H1 (cell line): ENCODE measurements around the gene CORIN. TPM values are rescaled to one million over a fixed set of nuclear protein-coding genes. Genes with fewer than 3 reads are reported as not detected.

Experiments used
- CBX5 ChIP-seq: fragments of 300-800, 300-1000 bp; sonication (generic); IDR thresholded peaks from 2 replicates; pipeline ENCODE4 v1.7.1; 2016; ENCODE audit warnings: antibody characterized with exemption, low read length, low read depth
- CEBPB ChIP-seq: IDR thresholded peaks from 2 replicates; pipeline ENCODE4 v1.6.1; 2012; ENCODE audit warnings: low read depth, low read length
- CTBP2 ChIP-seq: IDR thresholded peaks from 2 replicates; pipeline ENCODE4 v1.7.0; 2011; ENCODE audit warnings: borderline replicate concordance, mild to moderate bottlenecking, moderate library complexity, mixed read lengths, low read length; ENCODE audit not compliant: insufficient read depth, insufficient read length
- E2F6 ChIP-seq: IDR thresholded peaks from 2 replicates; pipeline ENCODE4 v1.6.1; 2012; ENCODE audit warnings: inconsistent platforms
- RNF2 ChIP-seq: fragments of 200-900, 300-1000 bp; sonication (generic); IDR thresholded peaks from 2 replicates; pipeline ENCODE4 v1.7.1; 2016; ENCODE audit warnings: borderline replicate concordance, low read depth, mild to moderate bottlenecking, antibody characterized with exemption, low read length; ENCODE audit not compliant: poor library complexity, severe bottlenecking; ENCODE audit errors: missing control alignments
- polyA plus RNA-seq, 7 experiments: library from polyadenylated mRNA; depleted of rRNA in 3 of 7; stranded (reverse) in 5 of 7; unstranded in 2 of 7; fragments of >200 nt in 5 of 7; fragments of 200-250 nt in 2 of 7; gene quantifications; 1 replicate in 5 of 7; 2 replicates in 1 of 7; 4 replicates in 1 of 7; pipeline versions ENCODE4 v1.2.1 to v1.2.3, GENCODE V29; 2011 to 2013; ENCODE audit warnings: missing spikeins in 2 of 7, mixed read lengths in 2 of 7
- total RNA-seq: library from RNA; stranded (reverse); fragmentation: NEBNext Ultra II Directional; extraction: Animal tissue kit (Norgen Biotek cat#: 25700); gene quantifications from 2 replicates; pipeline ENCODE4 v1.2.1, GENCODE V29; 2021

Gene CORIN
- total and polyA plus RNA-seq, 2 of the 8 experiments (the other 6 are each of a cell fraction or from before 2014, with no cell fraction given) = 0.09 to 0.32 TPM

GRCh38 chr4:47701286-47701685 is 136.6 kb downstream of the CORIN start (continued):
- TF ChIP-seq CBX5 = no peak
- no peak for TF ChIP-seq CEBPB
- TF ChIP-seq RNF2 = no peak
- no peak for TF ChIP-seq E2F6
- TF ChIP-seq CTBP2 = no peak
